ENCODE measurements around the gene CREB3L2. TPM values are rescaled to one million over a fixed set of nuclear protein-coding genes. Genes with fewer than 3 reads are reported as not detected.

The CREB3L2 gene
- total and polyA plus RNA-seq, 2 of the 4 experiments (the other 2 are of a cell fraction): 42.3 to 57.9 TPM

DNA sequence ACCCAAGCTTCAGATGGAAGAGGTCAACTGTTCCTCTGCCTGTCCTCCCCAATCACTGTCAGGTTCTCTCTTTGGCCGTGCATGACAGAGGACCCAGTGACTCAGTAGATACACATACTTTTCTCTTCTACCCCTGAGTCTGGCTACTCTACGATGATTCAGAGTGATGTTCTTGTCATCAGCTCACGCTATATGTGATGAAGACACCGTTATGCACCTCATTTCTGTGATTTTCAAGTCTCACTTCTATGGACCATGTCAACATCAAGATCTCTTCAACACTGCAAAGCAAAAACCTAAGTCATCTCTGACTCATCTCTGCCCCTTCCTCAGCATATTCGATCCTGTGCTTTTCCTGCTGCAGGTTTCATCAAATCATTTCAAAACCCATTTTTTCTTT, 78.5 kb downstream of the CREB3L2 start (continued):
- peak; percentile 45; the same call in 1 of the 2 replicates for TF ChIP-seq MAFK (IDR thresholded peaks at IDR 0.05; ENCODE audit: low read depth, low read length)

- BruUV-seq (replicated peaks): no TSS peak
- H2BK120ac ChIP-seq (ENCODE audit: low read depth, low read length): no peak overlapping the region; the same call in 1 of the 2 replicates
- H2BK5ac ChIP-seq (ENCODE audit: low read depth, low read length, poor library complexity, severe bottlenecking): peak overlapping the region; percentile 59
- peak overlapping the region; percentile 54; the same call in 1 of the 2 replicates for H3K18ac ChIP-seq (ENCODE audit: low read depth, low read length)
- no peak overlapping the region for H4K91ac ChIP-seq (ENCODE audit: insufficient read depth, low read depth, low read length)
- no peak overlapping the region for H4K5ac ChIP-seq (ENCODE audit: low read depth, low read length)
- no peak overlapping the region for H2AK9ac ChIP-seq (replicated peaks; ENCODE audit: low read depth, low read length, poor library complexity)
- DNase-seq (peak; percentile 55), ATAC-seq (ENCODE audit: low read depth) (peak; percentile 16; the same call in 1 of the 2 replicates)
- H2AK5ac ChIP-seq (ENCODE audit: low read depth, low read length): no peak overlapping the region; the same call in 1 of the 2 replicates
- peak overlapping the region; percentile 66; the same call in 1 of the 3 replicates for H2BK15ac ChIP-seq (ENCODE audit: low read depth, low read length)
- no peaks in the 10 kb centered on the region for H3K9me3 ChIP-seq (ENCODE audit: control insufficient read depth, insufficient read depth, low read length)
- intact Hi-C loops (cut with micrococcal nuclease) (loop anchor here (5.0 kb wide), 1 partner anchor 81 kb away; the partner anchor contains the start of gene CREB3L2), dilution Hi-C loops (cut with HindIII; ENCODE audit: low sequenced_read_pairs, unreplicated experiment) (loop anchor here (10.0 kb wide), 1 partner anchor 74 kb away; no protein-coding TSS in a partner anchor), in situ Hi-C loops (cut with MboI; ENCODE audit: low sequenced_read_pairs) (no loop called here)
- peak overlapping the region; percentile 17 to 39; a peak in 1 of 4 replicates for H4K8ac ChIP-seq (ENCODE audit: low read depth in 2 of 2, low read length in 2 of 2)
- H3K79me1 ChIP-seq (ENCODE audit: low read depth in 1 of 2, low read length in 2 of 2): peaks cover 34 to 86% of the 10 kb centered on the region in 2 experiments
- ChIA-PET CTCF (interaction anchor here (0.6 to 1.6 kb wide), 5 partner anchors 17 to 265 kb away, joined by 3 to 4 read pairs (median 3); no protein-coding TSS in a partner anchor), POLR2A (ENCODE audit: unreplicated experiment) (no interaction called here)
- H2BK20ac ChIP-seq (ENCODE audit: low read depth, low read length): no peak overlapping the region; the same call in 1 of the 2 replicates
- H3K36me3 ChIP-seq (ENCODE audit: control insufficient read depth, insufficient read depth, low read length): peaks cover 12% of the 10 kb centered on the region
- H3K4me3 ChIP-seq (ENCODE audit: insufficient read depth, low read depth, low read length): no peak overlapping the region
- no peak overlapping the region for H3K9ac ChIP-seq (ENCODE audit: low read depth, low read length)
- no peak overlapping the region for H2AFZ ChIP-seq (replicated peaks; ENCODE audit: low read length, poor library complexity)
- WGBS, 2 experiments (ENCODE audit: extremely low coverage in 2 of 2, insufficient read length in 1 of 2): 20% methylated on average over 1 of the region's 6 CpGs; no CpG with 5 or more reads in 1 of the 2 experiments
- peak overlapping the region; percentile 2; the same call in 1 of the 2 replicates for H3K14ac ChIP-seq (replicated peaks; ENCODE audit: low read depth, low read length)
- H3K9me1 ChIP-seq (ENCODE audit: insufficient read depth, low read length): peaks cover 13% of the 10 kb centered on the region
- peaks cover 12% of the 10 kb centered on the region for H3K4me1 ChIP-seq (ENCODE audit: control insufficient read depth, insufficient read depth, low read length)
- no peak overlapping the region for H3K4ac ChIP-seq (ENCODE audit: low read depth, low read length)
- peak overlapping the region; percentile 12; the same call in 1 of the 2 replicates for H3K4me2 ChIP-seq (ENCODE audit: low read depth, low read length)
- H3K27ac ChIP-seq (ENCODE audit: insufficient read depth, low read length): 0 out of 2 replicates have a peak overlapping the region, but pooled peaks have one; percentile 15
- peaks cover 8% of the 10 kb centered on the region; the same call in 1 of the 2 replicates for H4K20me1 ChIP-seq (ENCODE audit: insufficient read depth, low read length)
- H3K56ac ChIP-seq (ENCODE audit: extremely low read depth, insufficient read depth, low read length): no peak overlapping the region
- peak overlapping the region; percentile 70 for H3K23ac ChIP-seq (ENCODE audit: low read depth, low read length)
- no peaks in the 10 kb centered on the region for H3K27me3 ChIP-seq (ENCODE audit: control insufficient read depth, insufficient read depth, low read length)
- TF ChIP-seq, protein P1, sequence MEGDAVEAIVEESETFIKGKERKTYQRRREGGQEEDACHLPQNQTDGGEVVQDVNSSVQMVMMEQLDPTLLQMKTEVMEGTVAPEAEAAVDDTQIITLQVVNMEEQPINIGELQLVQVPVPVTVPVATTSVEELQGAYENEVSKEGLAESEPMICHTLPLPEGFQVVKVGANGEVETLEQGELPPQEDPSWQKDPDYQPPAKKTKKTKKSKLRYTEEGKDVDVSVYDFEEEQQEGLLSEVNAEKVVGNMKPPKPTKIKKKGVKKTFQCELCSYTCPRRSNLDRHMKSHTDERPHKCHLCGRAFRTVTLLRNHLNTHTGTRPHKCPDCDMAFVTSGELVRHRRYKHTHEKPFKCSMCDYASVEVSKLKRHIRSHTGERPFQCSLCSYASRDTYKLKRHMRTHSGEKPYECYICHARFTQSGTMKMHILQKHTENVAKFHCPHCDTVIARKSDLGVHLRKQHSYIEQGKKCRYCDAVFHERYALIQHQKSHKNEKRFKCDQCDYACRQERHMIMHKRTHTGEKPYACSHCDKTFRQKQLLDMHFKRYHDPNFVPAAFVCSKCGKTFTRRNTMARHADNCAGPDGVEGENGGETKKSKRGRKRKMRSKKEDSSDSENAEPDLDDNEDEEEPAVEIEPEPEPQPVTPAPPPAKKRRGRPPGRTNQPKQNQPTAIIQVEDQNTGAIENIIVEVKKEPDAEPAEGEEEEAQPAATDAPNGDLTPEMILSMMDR (conservative IDR thresholded peaks at IDR 0.05; ENCODE audit: low read depth, low read length): no peak
- no peak for TF ChIP-seq SMC3 (IDR thresholded peaks at IDR 0.05; ENCODE audit: low read depth, low read length)
- TF ChIP-seq MAZ (IDR thresholded peaks at IDR 0.05; ENCODE audit: borderline replicate concordance, low read depth, low read length): no peak
- TF ChIP-seq FOS (IDR thresholded peaks at IDR 0.05; ENCODE audit: low read depth, low read length): no peak
- TF ChIP-seq, protein P2, sequence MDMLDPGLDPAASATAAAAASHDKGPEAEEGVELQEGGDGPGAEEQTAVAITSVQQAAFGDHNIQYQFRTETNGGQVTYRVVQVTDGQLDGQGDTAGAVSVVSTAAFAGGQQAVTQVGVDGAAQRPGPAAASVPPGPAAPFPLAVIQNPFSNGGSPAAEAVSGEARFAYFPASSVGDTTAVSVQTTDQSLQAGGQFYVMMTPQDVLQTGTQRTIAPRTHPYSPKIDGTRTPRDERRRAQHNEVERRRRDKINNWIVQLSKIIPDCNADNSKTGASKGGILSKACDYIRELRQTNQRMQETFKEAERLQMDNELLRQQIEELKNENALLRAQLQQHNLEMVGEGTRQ (IDR thresholded peaks at IDR 0.05; ENCODE audit: low read depth, low read length): no peak
- no peak for TF ChIP-seq RCOR1 (IDR thresholded peaks at IDR 0.05; ENCODE audit: insufficient replicate concordance, low read length)
Measured at GRCh38 chr7:137920637-137921399, 81.1 kb downstream of the CREB3L2 start.
